ENCODE measurements around the gene CRYAA.

CRYAA gene

GRCh38 chr21:43203591-43203990, 34.8 kb downstream of the CRYAA start:
- DNase-seq (ENCODE audit: low read depth), result no peak

DNA sequence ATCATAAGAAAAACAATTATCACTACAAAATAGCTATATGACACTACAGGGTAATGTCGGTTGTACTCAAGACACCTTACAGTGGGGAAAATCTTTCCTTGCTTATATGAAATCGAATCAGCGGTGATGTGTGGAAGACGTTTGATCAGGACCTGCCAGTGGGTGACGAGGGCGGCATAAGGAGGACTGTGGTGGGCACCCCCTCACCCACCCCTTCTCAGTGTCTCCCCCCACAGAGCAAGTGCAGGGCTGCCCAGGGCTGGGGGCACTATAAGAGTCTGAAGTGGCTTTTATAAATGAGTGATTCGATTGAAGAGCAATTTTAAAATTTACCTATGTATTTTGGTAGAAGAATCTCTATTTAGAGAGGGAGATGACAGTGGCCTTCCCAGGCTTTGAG, 35.8 kb downstream of the CRYAA start:
- no peak for DNase-seq (ENCODE audit: low read depth)

DNA sequence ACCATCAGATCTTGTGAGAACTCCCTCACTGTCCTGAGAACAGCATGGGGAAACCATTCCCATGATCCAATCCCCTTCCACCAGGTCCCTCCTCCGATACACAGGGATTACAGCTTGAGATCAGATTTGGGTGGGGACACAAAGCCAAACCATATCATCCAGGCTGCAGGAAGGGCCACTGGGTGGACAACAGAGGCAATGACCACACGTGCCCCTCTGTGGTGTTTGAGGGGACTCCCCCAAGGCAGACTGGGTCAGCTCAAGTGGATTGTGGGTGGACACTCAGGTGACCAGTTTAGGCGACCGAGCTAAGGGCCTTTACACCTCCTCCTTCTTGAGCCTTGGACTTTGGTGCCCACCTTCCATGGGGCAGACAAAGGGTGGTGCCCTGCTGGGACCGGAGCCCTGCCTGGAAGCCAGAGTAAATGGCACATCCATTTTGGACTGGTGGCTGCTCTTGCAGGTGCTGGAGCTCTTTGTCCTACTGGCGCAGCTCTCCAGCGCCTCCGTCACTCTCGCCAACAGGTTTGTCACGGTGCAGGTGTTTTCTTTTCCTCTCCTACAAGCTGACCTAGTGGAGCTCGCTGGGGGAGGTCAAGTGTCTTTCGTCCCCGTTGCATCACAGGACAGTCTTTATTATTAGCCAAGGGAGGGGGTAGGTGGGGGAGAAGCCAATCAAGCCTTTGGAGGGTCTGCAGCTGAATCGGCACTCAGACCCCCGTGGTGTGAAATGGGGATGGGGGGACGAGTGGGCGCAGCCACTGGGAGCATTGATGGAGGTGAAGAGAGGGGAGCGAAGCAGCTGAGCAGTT, 37.6 kb downstream of the CRYAA start:
- no peak for DNase-seq (ENCODE audit: low read depth)

- no peak for DNase-seq (ENCODE audit: low read depth)
Measured at GRCh38 chr21:43207043-43207315, 38.2 kb downstream of the CRYAA start.

- DNase-seq (ENCODE audit: low read depth), result no peak
Measured at GRCh38 chr21:43207868-43208267, 39.1 kb downstream of the CRYAA start.

GRCh38 chr21:43208561-43209332, 39.9 kb downstream of the CRYAA start:
- no peak for DNase-seq (ENCODE audit: low read depth)

DNA sequence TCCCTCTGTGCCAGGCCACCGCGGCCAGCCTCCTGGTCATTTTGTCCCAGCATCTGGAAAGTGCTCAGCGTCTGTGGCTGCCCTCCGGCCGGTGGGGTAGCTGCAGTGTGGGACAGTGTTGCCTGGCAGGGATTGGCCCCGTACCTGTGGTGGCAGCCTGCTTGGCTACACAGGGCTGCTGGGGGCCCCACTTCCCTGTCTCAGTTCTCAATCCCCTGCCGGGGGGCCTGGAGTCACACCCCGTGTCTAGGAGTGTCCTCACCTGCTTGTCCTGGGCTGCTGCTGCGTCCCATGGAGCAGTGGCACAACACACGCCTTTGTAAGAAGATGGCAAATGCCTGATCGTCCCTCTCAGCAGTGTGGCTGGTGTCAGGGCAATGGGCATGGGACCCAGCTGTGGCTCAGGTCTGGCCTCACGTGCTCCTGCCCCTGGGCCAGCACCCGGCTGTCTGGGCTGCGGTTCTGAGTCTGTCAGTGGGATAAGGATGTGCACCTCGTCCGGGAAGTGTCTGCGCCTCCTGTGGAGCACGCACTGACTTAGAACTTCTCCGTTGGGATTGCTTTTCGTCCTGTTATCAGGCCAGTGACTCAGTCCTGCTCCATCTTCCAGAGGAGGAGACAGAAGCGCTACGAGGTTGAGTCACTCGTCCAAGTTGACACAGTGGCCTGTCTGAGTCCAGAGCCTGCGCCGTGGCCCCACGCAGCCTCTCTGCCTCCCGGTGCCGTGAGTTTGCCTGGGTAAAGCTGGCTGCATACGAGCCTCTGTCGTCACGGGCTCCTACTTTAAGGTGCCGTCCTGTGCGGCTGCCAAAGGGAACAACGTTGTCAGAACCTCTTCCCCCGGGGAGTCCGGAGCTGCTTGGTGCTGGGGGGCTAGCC, 41.0 kb downstream of the CRYAA start:
- no peak for DNase-seq (ENCODE audit: low read depth)

DNA sequence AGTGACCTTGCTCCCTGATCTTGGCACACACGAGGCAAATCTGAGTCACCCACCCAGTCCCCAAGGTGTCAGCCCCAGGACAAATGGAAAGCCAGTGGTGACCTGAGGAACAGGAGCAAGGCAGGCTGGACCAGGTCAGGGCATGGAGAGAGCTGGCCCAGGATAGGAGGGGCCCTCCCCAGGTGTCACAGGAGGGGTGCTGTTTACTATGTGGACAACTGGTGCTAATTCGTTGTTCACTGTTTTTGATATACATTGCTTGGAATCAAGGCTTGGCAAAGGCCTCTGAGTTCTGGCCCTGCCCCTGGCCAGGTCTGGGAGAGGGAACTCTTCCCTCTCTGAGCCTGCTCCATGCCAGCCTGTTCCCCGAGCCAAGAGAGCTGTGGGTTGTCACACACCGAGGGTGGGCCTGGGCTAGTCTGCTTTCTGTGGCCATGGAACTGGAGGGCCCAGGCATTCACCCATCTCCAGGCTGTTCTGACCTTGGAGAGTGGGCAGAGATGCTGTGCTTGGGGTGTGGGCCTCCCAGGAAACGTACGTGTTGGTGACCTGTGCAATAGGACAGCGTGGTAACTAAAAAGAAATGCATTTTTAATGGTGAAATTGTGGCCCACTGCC, 41.8 kb downstream of the CRYAA start:
- no peak for DNase-seq (ENCODE audit: low read depth)

DNA sequence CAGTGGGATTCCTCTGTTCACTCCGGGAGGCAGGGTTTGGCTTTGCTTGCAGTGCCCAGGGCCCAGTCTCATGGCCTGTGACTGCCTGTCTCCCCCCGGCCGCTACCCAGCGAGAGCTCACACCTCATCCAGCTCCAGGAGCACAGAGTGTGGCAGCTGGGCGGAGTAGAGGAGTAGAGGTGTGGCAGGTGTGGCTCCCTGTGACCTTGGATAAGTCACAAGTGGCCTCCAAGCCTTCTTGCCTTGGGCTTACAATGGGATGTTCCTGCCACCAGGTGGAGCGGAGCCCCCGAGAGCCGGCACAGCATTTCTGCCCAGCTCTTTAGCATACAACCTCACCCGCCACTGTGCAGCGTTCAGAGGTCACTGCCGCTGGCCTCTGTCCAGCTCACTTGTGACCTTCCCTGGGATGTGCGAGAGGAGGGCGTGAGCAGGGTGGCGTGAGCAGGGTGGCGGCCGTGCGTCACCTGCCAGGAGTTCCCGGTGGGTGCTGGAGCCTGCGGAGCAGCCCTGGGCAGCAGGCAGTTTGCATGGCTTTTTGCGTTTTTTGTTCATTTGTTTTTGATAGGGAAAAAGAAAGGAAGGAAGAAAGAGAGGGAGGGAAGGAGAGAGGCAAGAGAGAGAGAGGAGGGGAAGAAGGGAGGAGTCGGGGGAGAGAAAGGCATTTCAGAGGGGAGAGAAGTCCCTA, 42.4 kb downstream of the CRYAA start:
- DNase-seq (ENCODE audit: low read depth), result no peak

- no peak for DNase-seq (ENCODE audit: low read depth)
Measured at GRCh38 chr21:43211760-43212115, 42.9 kb downstream of the CRYAA start.

All from stimulated activated CD8-positive, alpha-beta memory T cell treated with anti-CD3 and anti-CD28 coated beads, Interleukin-12 subunit alpha, Interleukin-12 subunit beta, amount 100 ng/mL, for 1 hour (primary cell).